ENCODE data around the gene C3orf33.
A peak's percentile ranks its signal among the peaks of the same experiment; 100 is the strongest.

The C3orf33 gene

GRCh38 chr3:155746703-155747102 lies 59.4 kb downstream of the C3orf33 start:
- TF ChIP-seq CTCF (conservative IDR thresholded peaks at IDR 0.05; ENCODE audit: low read depth, low read length): no peak

GRCh38 chr3:155745795-155746550 lies 60.1 kb downstream of the C3orf33 start:
- DNase-seq (ENCODE audit: low read depth): peak; percentile 10
- H3K4me3 ChIP-seq (ENCODE audit: low read depth, low read length): peak overlapping the region; percentile 27
- TF ChIP-seq CTCF (conservative IDR thresholded peaks at IDR 0.05; ENCODE audit: low read depth, low read length): no peak

More at GRCh38 chr3:155746703-155747102, 59.4 kb downstream of the C3orf33 start:
- no peak for DNase-seq (ENCODE audit: low read depth)
- no peak overlapping the region for H3K4me3 ChIP-seq (ENCODE audit: low read depth, low read length)

GRCh38 chr3:155744626-155745324 lies 61.3 kb downstream of the C3orf33 start, which contains the start of gene PLCH1:
Gene PLCH1, minus strand, starts transcription at chr3:155745071. Its CDS starts 40,847 bp downstream, at chr3:155704224.
- DNase-seq (ENCODE audit: low read depth): peak; percentile 65
- peak within 1 kb of the TSS; percentile 65 for H3K4me3 ChIP-seq (ENCODE audit: low read depth, low read length)
- no peak for TF ChIP-seq CTCF (conservative IDR thresholded peaks at IDR 0.05; ENCODE audit: low read depth, low read length)

- H3K4me3 ChIP-seq (ENCODE audit: low read depth, low read length): peak overlapping the region; percentile 65
- DNase-seq (ENCODE audit: low read depth): no peak
- TF ChIP-seq CTCF (conservative IDR thresholded peaks at IDR 0.05; ENCODE audit: low read depth, low read length): no peak
These were observed 62.0 kb downstream of the C3orf33 start for GRCh38 chr3:155744010-155744625.

- H3K4me3 ChIP-seq (ENCODE audit: low read depth, low read length): peak overlapping the region; percentile 65
- DNase-seq (ENCODE audit: low read depth): no peak
- TF ChIP-seq CTCF (conservative IDR thresholded peaks at IDR 0.05; ENCODE audit: low read depth, low read length): no peak
These were observed 62.5 kb downstream of the C3orf33 start for GRCh38 chr3:155743606-155744005.

- TF ChIP-seq CTCF (conservative IDR thresholded peaks at IDR 0.05; ENCODE audit: low read depth, low read length): no peak
- H3K4me3 ChIP-seq (ENCODE audit: low read depth, low read length): no peak overlapping the region
- no peak for DNase-seq (ENCODE audit: low read depth)
These were observed 63.6 kb downstream of the C3orf33 start for GRCh38 chr3:155742349-155742965.
